Ovary (tissue), 9 donors: Measurements from ENCODE around the gene PPP1R37. TPM values are rescaled to one million over a fixed set of nuclear protein-coding genes. Genes with fewer than 3 reads are reported as not detected.

ENCODE experiments used
- DNase-seq, 5 donors: peaks; one replicate each; pipeline ENCODE4 v3.0.0-alpha.2; 2019 to 2020
- H3K27ac ChIP-seq, 2 donors: fragments of 200-600 bp; one replicate each; pipeline versions ENCODE4 v1.5.1 to v1.8.0; 2019 to 2022
- H3K27me3 ChIP-seq: fragments of 200-600 bp; one replicate; pipeline ENCODE4 v1.8.0; 2022
- H3K36me3 ChIP-seq: fragments of 200-600 bp; sonication (generic); one replicate; pipeline ENCODE4 v1.5.1; 2019
- H3K4me1 ChIP-seq: one replicate; pipeline ENCODE4 v1.8.1; 2013; ENCODE audit warnings: mild to moderate bottlenecking, moderate library complexity; ENCODE audit not compliant: insufficient read depth
- H3K4me3 ChIP-seq: fragments of 200-600 bp; sonication (generic); one replicate; pipeline ENCODE4 v1.5.1; 2017
- H3K9me3 ChIP-seq, 2 donors: fragments of 200-600 bp in 1 of 2; sonication (generic) in 1 of 2; one replicate each; pipeline versions ENCODE4 v1.5.1 to v1.8.1; 2013 to 2019; ENCODE audit warnings: mild to moderate bottlenecking in 1 of 2, moderate library complexity in 1 of 2
- CTCF ChIP-seq, 3 donors: fragments of 450-650 bp in 2 of 3; fragments of 200-600 bp in 1 of 3; IDR thresholded peaks; one replicate each; pipeline versions ENCODE4 v1.5.1 to v1.8.0; 2016 to 2022; ENCODE audit warnings: antibody characterized with exemption in 3 of 3, mild to moderate bottlenecking in 1 of 3
- EP300 ChIP-seq: sonication (generic); formaldehyde crosslinking; IDR thresholded peaks from one replicate; pipeline ENCODE4 v1.6.1; 2017; ENCODE audit warnings: antibody characterized with exemption
- POLR2A ChIP-seq: fragments of 450-650 bp; IDR thresholded peaks from one replicate; pipeline ENCODE4 v1.6.1; 2017; ENCODE audit warnings: antibody characterized with exemption, mild to moderate bottlenecking, moderate library complexity
- WGBS, 3 donors: extraction: QIAGEN DNeasy Blood & Tissue Kit in 1 of 3; methylation state at CpG; one replicate each; pipeline versions ENCODE4 v1.1.5 to v1.1.7; 2013 to 2017; 5-methylcytosine and 5-hydroxymethylcytosine counted together
- intact Hi-C, 4 donors: fragments of 100-400 bp; cut with DNase I; formaldehyde crosslinking; loops; one replicate each; pipeline versions ENCODE4 v1.11.0 to v1.15.1; 2022 to 2023
- polyA plus RNA-seq, 2 donors: library from polyadenylated mRNA; stranded (reverse); fragments of 200-250 nt in 1 of 2; fragments of 350-450 nt in 1 of 2; fragmentation: Illumina TruSeq in 1 of 2; extraction: RNeasy Lipid Tissue Mini Kit (QIAGEN cat#74804) in 1 of 2; gene quantifications; one replicate each; pipeline ENCODE4 v1.2.3, GENCODE V29; 2013 to 2014
- total RNA-seq, 7 donors: library from RNA; depleted of rRNA in 2 of 7; stranded (reverse); fragments of >200 nt in 2 of 7; fragmentation: NEBNext Ultra II Directional in 3 of 7; extraction: Animal tissue kit (Norgen Biotek cat#: 25700) in 3 of 7; gene quantifications; one replicate each; pipeline versions ENCODE4 v1.1.0 to v1.2.4, GENCODE V29; 2016 to 2023
- donor health status: DM: no; HTN: no; CAD: no; lungs with moderate emphysema.
- donor health status: DM: no; HTN: no; CAD: no.
- donor health status: Bipolar disorder and iron deficiency.
- donor health status: DM: yes; HTN: yes; CAD: no.
- donor health status: DM: no; HTN: no; CAD: no.
- donor health status: DM: yes; HTN: yes; CAD: no.

The PPP1R37 gene
- total and polyA plus RNA-seq, 9 donors = 5.5 to 28.4 (median 20.2) TPM

GRCh38 chr19:45138303-45138751 lies 45.3 kb downstream of the PPP1R37 start:
- H3K36me3 ChIP-seq = no peaks in the 10 kb centered on the region
- no peaks in the 10 kb centered on the region for H3K9me3 ChIP-seq
- DNase-seq = no peak
- TF ChIP-seq EP300 = no peak
- no peak for TF ChIP-seq CTCF (IDR thresholded peaks at IDR 0.05)
- no peak for TF ChIP-seq POLR2A
- WGBS, 3 donors = 84 to 86% (median 84%) methylated on average over 11 of the region's 11 CpGs
- H3K4me1 ChIP-seq = no peaks in the 10 kb centered on the region
- H3K4me3 ChIP-seq = no peak overlapping the region
- intact Hi-C loops = no loop called here
- H3K27me3 ChIP-seq = no peaks in the 10 kb centered on the region
- no peak overlapping the region for H3K27ac ChIP-seq

GRCh38 chr19:45139286-45140143 lies 46.5 kb downstream of the PPP1R37 start:
- H3K36me3 ChIP-seq = no peaks in the 10 kb centered on the region
- intact Hi-C loops = no loop called here

DNA sequence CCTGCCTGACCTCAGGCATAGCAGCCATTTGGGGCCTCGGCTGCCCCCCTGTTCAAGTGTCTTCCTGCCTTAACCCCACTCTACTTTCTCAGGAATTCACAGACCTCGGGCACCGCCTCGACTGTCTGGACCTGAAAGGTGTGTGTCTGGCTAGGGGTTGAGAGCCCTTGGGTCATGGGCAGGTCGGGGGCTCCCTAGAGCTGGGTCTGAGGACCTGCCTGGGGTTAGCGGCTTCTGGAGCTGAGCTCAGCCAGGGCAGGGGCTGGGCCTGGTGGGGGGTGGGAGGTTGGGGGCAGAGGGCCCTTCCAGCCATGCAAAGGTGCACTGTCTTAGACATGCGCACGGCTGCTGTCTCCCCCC lies 47.1 kb downstream of the PPP1R37 start:
- Histone ChIP-seq H3K36me3 (no peaks in the 10 kb centered on the region), H3K4me1 (no peaks in the 10 kb centered on the region), H3K27me3 (no peaks in the 10 kb centered on the region), H3K4me3 (no peak overlapping the region), H3K9me3 (no peaks in the 10 kb centered on the region), H3K27ac (no peak overlapping the region)
- intact Hi-C loops = no loop called here
- TF ChIP-seq CTCF (IDR thresholded peaks at IDR 0.05) = no peak
- TF ChIP-seq POLR2A = no peak
- TF ChIP-seq EP300 = no peak
- no peak for DNase-seq
- WGBS, 3 donors = 81 to 89% (median 83%) methylated on average over 8 of the region's 8 CpGs

More at GRCh38 chr19:45139286-45140143, 46.5 kb downstream of the PPP1R37 start:
- Histone ChIP-seq H3K4me3 (no peak overlapping the region), H3K9me3 (no peaks in the 10 kb centered on the region), H3K27ac (no peak overlapping the region), H3K27me3 (no peaks in the 10 kb centered on the region), H3K4me1 (no peaks in the 10 kb centered on the region)
- no peak for DNase-seq
- 90 to 92% (median 92%) methylated on average over 23 to 24 of the region's 24 CpGs for WGBS, 3 donors
- TF ChIP-seq CTCF (IDR thresholded peaks at IDR 0.05) (no peak), EP300 (no peak), POLR2A (no peak)

- DNase-seq = no peak
- TF ChIP-seq EP300 = no peak
- TF ChIP-seq POLR2A = no peak
- TF ChIP-seq CTCF (IDR thresholded peaks at IDR 0.05) = no peak
- intact Hi-C loops = no loop called here
- no peaks in the 10 kb centered on the region for H3K4me1 ChIP-seq
- no peaks in the 10 kb centered on the region for H3K9me3 ChIP-seq
- WGBS, 3 donors = 87 to 91% (median 90%) methylated on average over 11 of the region's 11 CpGs
- H3K27ac ChIP-seq = no peak overlapping the region
- no peak overlapping the region for H3K4me3 ChIP-seq
- no peaks in the 10 kb centered on the region for H3K36me3 ChIP-seq
- no peaks in the 10 kb centered on the region for H3K27me3 ChIP-seq
Observed at GRCh38 chr19:45140533-45140932, 47.6 kb downstream of the PPP1R37 start.
